ENCODE results near the gene SBK1.

- TF ChIP-seq, protein P1, sequence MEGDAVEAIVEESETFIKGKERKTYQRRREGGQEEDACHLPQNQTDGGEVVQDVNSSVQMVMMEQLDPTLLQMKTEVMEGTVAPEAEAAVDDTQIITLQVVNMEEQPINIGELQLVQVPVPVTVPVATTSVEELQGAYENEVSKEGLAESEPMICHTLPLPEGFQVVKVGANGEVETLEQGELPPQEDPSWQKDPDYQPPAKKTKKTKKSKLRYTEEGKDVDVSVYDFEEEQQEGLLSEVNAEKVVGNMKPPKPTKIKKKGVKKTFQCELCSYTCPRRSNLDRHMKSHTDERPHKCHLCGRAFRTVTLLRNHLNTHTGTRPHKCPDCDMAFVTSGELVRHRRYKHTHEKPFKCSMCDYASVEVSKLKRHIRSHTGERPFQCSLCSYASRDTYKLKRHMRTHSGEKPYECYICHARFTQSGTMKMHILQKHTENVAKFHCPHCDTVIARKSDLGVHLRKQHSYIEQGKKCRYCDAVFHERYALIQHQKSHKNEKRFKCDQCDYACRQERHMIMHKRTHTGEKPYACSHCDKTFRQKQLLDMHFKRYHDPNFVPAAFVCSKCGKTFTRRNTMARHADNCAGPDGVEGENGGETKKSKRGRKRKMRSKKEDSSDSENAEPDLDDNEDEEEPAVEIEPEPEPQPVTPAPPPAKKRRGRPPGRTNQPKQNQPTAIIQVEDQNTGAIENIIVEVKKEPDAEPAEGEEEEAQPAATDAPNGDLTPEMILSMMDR (conservative IDR thresholded peaks at IDR 0.05 in 1 of 2, IDR thresholded peaks at IDR 0.05 in 1 of 2; ENCODE audit: low read depth in 1 of 2, low read length in 2 of 2), result no peak
- TF ChIP-seq EZH2 (IDR thresholded peaks at IDR 0.05; ENCODE audit: low read length, missing control alignments), result no peak
Measured at GRCh38 chr16:28301620-28302019, 9.3 kb downstream of the SBK1 start.

All from fibroblast of lung (primary cell).